ENCODE measurements around the gene FAM72D.
"Not testable (repeated sequence)": the region's sequence is repeated elsewhere in the genome, so short reads cannot be mapped to it uniquely, and the experiment has no call there.

DNA sequence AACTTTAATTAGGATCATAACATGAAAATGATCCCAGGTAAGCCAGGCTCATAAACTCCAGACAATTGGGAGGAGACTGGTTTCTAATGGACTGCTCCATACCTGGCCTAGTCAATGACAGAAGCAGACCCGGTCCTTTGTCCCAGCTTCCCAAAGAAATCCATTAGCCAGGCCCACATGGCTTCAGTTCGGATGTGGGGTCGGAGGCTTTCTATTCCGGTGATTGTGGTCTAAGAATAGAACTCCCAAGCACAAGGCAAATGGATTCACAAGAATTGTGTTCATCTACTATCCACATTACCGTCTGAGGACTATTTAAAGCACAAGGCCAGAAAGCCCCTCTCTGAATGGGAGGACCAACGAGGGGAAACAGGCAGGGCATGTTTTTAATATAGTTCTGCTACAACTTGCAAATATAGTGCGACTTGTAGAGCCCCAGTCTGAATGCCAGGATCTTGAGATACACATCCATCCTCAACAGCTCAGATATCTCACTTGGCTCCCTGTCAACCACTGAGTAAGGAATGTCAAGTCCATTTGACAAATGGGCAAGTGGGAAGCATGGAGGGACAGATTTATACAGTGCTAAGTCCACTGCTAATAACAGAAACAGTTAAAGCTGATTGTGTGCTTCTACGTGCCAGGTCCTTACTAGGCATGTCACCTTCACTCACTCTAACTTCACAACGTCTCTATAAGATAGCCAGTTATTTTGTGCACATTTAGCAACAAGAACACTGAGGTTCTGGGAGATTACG lies 43.6 kb upstream of the FAM72D start:
- TF ChIP-seq, protein P1, sequence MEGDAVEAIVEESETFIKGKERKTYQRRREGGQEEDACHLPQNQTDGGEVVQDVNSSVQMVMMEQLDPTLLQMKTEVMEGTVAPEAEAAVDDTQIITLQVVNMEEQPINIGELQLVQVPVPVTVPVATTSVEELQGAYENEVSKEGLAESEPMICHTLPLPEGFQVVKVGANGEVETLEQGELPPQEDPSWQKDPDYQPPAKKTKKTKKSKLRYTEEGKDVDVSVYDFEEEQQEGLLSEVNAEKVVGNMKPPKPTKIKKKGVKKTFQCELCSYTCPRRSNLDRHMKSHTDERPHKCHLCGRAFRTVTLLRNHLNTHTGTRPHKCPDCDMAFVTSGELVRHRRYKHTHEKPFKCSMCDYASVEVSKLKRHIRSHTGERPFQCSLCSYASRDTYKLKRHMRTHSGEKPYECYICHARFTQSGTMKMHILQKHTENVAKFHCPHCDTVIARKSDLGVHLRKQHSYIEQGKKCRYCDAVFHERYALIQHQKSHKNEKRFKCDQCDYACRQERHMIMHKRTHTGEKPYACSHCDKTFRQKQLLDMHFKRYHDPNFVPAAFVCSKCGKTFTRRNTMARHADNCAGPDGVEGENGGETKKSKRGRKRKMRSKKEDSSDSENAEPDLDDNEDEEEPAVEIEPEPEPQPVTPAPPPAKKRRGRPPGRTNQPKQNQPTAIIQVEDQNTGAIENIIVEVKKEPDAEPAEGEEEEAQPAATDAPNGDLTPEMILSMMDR (conservative IDR thresholded peaks at IDR 0.05): not testable (repeated sequence)
- TF ChIP-seq EZH2 (IDR thresholded peaks at IDR 0.05; ENCODE audit: low read depth): not testable (repeated sequence)
